HL-60 (cell line): ENCODE results near the gene CLEC4C.
"Not testable (repeated sequence)": the region's sequence is repeated elsewhere in the genome, so short reads cannot be mapped to it uniquely, and the experiment has no call there.

Experiments used
- CTCF ChIP-seq: IDR thresholded peaks from one replicate; pipeline ENCODE4 v1.5.1; 2011; ENCODE audit warnings: low read length, control low read depth, inconsistent platforms; ENCODE audit not compliant: insufficient read depth
- POLR2AphosphoS5 ChIP-seq: IDR thresholded peaks from 2 replicates; pipeline ENCODE4 v1.6.1; 2012; ENCODE audit warnings: low read depth
- REST ChIP-seq: IDR thresholded peaks from 2 replicates; pipeline ENCODE4 v1.6.1; 2012; ENCODE audit warnings: low read depth; ENCODE audit not compliant: insufficient replicate concordance
- SPI1 ChIP-seq: IDR thresholded peaks from 2 replicates; pipeline ENCODE4 v1.6.1; 2012; ENCODE audit warnings: low read depth, mild to moderate bottlenecking, borderline replicate concordance

DNA sequence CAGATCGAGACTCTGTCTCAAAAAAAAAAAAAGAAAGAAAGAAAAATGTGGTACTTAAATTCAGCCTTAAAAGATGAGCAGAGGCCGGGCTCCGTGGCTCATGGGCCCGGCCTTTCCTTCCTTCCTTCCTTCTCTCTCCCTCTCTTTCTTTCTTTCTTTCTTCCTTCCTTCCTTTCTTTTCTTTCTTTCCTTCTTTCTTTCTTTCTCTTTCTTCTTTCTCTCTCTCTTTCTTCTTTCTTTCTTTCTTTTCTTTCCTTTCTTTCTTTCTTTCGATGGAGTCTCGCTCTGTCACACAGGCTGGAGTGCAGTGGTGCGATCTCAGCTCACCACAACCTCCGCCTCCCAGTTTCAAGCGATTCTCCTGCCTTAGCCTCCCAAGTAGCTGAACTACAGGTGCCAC is 36.3 kb upstream of the CLEC4C start:
- not testable (repeated sequence) for TF ChIP-seq CTCF, POLR2AphosphoS5, REST, SPI1
